Measurements from ENCODE around the gene FAM174C.

The FAM174C gene

DNA sequence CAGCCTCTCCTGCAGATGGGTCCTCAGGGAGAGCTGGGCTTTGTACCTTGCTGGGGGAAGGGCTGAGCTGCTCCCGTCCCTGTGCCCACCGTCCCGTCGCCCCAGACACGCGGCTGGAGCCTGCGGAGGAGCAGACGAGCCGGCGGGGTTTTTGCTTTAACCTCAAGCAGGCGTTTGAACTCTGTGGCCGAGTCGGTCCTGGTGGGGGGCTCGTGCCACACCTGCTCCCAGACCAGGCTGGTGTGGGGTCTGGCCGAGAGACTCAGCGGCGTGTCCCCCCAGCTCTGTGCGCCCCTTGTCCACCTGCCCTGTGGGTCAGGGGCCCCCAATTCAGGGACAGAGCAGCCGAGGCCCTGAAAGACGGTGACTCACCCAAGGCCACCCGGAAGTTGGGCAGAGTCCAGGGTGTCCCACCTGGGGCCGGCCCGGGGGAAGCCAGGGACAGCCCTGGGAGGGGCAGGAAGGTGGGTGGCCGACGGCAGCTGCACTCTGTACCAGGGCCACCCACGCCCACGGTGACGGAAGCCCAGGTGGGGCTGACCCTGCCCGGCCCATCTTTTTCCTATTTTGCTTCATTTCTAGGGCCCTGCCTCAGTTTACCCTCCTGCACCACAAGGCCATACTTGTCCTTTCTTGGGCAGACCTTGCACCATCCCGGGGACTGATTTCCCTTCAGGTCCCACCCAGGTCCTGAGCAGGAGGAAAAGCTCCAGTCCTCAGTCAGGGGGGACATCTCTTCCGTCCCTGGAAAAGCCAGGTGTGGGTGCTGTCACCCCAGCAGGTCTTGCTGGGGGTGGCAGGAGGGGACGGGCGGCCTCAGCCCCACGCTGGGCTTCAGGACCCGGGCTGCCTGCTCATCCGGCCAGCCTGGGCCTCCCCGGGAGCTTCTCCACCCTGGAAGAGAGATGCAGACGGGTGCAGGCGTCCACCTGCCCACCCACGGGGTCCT lies 15.6 kb downstream of the FAM174C start:
- H3K4me3 ChIP-seq (ENCODE audit: low read depth, low read length), result no peak overlapping the region
- H3K9ac ChIP-seq (ENCODE audit: low read depth, low read length), result no peak overlapping the region

DNA sequence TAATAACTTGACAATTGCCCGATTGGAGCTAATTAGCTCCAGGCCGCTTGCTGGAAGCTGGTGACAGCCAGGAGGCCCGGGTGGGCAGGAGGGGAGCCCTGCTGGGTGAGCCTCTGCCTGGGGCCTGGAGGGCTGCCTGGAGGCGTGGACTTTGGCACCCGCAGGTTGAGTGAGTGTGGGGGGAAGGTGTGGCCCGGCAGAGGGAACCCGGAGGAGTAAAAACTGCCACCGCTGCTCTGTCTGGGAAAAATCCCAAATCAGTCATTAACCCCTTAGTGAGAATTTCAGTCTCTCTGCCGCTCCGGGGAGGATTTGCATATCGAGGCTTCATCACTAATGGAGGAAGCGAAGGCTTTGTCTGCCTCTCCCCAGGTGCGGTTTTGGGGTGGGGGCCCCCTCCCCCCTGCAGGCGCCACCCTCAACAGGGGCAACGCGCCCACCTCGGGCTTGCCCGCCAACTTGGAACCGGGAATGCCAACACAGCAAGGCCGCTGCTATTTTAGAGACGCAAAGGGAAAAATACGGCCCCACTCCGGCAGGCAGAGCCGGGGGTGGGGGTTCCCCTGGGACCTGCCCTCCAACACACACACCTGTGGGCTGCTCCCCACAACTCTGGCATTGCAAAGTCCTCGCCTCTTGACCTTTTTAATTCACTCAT lies 16.6 kb downstream of the FAM174C start:
- no peaks in the 10 kb centered on the region for H3K4me1 ChIP-seq (ENCODE audit: control insufficient read depth, insufficient read depth, low read length)
- no peak overlapping the region for H3K9ac ChIP-seq (ENCODE audit: low read depth, low read length)
- H3K9me3 ChIP-seq (ENCODE audit: control insufficient read depth, insufficient read depth, low read length), result no peaks in the 10 kb centered on the region
- H3K36me3 ChIP-seq (ENCODE audit: control insufficient read depth, insufficient read depth, low read length), result no peaks in the 10 kb centered on the region
- H3K4me3 ChIP-seq (ENCODE audit: low read depth, low read length), result no peak overlapping the region
- no peaks in the 10 kb centered on the region for H3K27me3 ChIP-seq (ENCODE audit: control insufficient read depth, insufficient read depth, low read length)

More for the DNA sequence above, 15.6 kb downstream of the FAM174C start:
- Histone ChIP-seq H3K9me3 (ENCODE audit: control insufficient read depth, insufficient read depth, low read length) (no peaks in the 10 kb centered on the region), H3K4me1 (ENCODE audit: control insufficient read depth, insufficient read depth, low read length) (no peaks in the 10 kb centered on the region), H3K36me3 (ENCODE audit: control insufficient read depth, insufficient read depth, low read length) (no peaks in the 10 kb centered on the region), H3K27me3 (ENCODE audit: control insufficient read depth, insufficient read depth, low read length) (no peaks in the 10 kb centered on the region)

DNA sequence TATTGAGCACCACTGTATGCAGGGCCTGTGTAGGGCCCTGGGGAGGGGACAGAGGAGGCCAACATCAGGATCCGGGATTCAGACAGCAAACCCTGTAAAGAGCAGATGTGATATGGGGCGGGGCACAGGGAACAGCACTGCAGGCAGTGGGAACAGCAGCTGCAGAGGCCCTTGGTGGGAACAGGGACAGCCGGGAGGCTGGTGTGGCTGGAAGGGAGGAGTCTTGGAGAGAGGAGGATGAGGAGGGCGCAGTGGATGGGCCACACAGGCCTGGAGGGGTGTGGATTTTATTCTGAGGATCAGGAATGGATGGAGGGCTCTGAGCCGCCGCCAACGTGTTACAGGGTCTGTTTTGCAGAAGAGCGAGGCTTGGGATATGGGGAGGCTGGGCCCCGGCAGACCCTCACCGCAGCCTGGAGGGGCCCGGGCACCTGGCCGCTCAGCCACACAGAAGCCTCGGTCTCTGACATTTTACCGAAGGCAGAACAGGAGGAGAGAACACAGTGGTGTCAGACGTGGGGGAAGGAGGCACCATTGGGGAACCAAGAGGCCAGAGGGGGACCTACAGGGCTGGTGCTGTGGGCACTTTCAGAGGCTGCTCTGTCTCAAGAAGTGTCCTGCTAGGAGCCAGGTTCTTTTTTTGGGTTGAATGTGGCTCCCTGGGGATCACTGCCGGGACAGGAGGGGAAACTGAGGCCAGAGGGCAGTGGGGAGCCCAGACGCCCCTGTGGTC lies 17.3 kb downstream of the FAM174C start:
- Histone ChIP-seq H3K27me3 (ENCODE audit: control insufficient read depth, insufficient read depth, low read length) (no peaks in the 10 kb centered on the region), H3K36me3 (ENCODE audit: control insufficient read depth, insufficient read depth, low read length) (no peaks in the 10 kb centered on the region), H3K4me3 (ENCODE audit: low read depth, low read length) (no peak overlapping the region), H3K9ac (ENCODE audit: low read depth, low read length) (no peak overlapping the region), H3K9me3 (ENCODE audit: control insufficient read depth, insufficient read depth, low read length) (no peaks in the 10 kb centered on the region), H3K4me1 (ENCODE audit: control insufficient read depth, insufficient read depth, low read length) (no peaks in the 10 kb centered on the region)

DNA sequence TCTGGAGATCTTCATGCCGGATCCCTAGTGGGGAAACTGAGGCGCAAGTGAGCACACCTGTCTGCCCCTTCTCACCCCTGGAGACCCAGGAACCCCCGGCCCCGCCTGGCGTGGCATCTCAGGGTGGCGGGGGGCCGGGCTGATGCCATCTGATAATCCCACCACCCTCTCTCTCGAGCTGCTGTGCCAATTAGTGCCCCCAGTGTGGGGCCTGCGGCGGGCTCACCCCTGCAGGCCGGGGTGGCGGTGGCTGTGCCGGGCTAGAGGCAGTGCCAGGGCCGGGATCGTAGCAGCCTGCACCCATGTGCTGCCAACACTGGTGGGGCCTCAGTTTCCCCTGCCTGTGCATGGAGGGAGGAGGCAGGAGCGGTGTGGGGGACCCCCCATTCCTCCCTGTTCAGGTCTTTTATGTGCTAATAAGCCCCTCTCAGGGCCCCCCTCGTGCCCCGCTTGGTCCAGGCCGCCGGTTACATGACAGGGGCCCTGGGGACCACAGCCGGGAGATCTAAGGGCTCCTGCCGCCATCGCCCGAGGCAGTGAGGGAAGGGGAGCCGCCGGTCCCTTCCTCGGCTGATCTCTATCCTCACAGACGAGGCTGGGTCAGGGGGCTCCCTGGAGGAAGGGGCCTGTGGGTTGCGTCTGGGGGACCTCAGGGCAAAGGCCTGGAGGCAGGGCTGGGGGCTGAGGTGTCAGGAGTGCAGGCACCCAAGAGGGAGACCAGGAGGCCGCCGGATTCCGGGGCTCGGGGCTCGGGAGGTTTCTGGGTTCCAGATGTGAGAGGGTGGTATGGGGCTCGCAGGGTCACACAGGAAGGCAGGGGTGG lies 18.7 kb downstream of the FAM174C start:
- Histone ChIP-seq H3K9ac (ENCODE audit: low read depth, low read length) (no peak overlapping the region), H3K9me3 (ENCODE audit: control insufficient read depth, insufficient read depth, low read length) (no peaks in the 10 kb centered on the region), H3K27me3 (ENCODE audit: control insufficient read depth, insufficient read depth, low read length) (no peaks in the 10 kb centered on the region), H3K36me3 (ENCODE audit: control insufficient read depth, insufficient read depth, low read length) (no peaks in the 10 kb centered on the region), H3K4me3 (ENCODE audit: low read depth, low read length) (no peak overlapping the region), H3K4me1 (ENCODE audit: control insufficient read depth, insufficient read depth, low read length) (no peaks in the 10 kb centered on the region)

DNA sequence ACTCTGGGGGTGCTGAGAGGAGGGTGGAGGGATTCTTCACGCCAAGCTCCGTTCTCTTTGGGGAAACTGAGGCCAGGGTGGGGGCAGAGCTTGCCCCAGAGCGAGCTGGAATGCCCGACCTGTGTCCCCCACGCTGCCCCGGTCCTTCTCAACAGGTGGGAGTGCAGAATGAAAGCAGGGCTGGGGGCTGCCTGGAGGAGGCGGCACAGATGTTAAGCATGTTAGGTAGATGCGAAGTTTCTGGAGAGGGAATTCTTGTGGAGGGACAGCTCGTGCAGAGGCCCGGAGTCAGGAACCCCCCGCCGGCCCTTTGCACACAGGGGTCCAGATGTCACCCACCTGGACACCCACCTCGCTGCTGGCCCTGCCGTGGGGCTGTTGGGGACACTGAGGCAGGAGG lies 19.4 kb downstream of the FAM174C start:
- Histone ChIP-seq H3K9ac (ENCODE audit: low read depth, low read length) (no peak overlapping the region), H3K4me3 (ENCODE audit: low read depth, low read length) (no peak overlapping the region)

DNA sequence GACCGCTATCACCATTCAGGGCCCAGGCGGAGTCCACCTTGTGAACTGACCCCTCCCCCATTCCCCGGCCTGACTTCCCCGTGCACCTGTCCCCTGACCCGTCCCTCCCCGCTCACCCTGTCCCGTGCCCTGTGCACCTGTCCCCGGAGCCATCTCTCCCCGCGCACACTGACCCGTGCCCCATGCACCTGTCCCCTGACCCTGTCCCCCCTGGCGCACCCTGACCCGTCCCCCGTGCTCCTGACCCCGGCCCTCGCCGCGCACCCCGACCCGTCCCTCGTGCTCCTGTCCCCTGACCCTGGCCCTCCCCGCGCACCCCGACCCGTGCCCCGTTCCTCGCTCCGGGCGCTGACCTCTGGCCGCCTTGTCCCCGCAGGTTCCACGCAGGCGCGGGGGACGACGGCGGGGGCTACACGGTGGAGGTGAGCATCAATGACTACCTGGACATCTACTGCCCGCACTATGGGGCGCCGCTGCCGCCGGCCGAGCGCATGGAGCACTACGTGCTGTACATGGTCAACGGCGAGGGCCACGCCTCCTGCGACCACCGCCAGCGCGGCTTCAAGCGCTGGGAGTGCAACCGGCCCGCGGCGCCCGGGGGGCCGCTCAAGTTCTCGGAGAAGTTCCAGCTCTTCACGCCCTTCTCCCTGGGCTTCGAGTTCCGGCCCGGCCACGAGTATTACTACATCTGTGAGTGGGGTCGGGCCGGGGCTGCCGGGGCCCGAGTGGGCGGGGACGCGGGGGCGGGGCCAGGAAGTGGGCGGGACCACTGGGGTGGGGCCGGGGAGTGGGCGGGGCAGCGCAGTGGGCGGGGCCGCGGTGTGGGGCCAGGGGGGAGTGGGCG lies 20.1 kb downstream of the FAM174C start:
- Histone ChIP-seq H3K36me3 (ENCODE audit: control insufficient read depth, insufficient read depth, low read length) (no peaks in the 10 kb centered on the region), H3K9me3 (ENCODE audit: control insufficient read depth, insufficient read depth, low read length) (no peaks in the 10 kb centered on the region), H3K4me1 (ENCODE audit: control insufficient read depth, insufficient read depth, low read length) (no peaks in the 10 kb centered on the region), H3K27me3 (ENCODE audit: control insufficient read depth, insufficient read depth, low read length) (no peaks in the 10 kb centered on the region), H3K9ac (ENCODE audit: low read depth, low read length) (no peak overlapping the region), H3K4me3 (ENCODE audit: low read depth, low read length) (peak overlapping the region; percentile 45)

More for the DNA sequence above, 19.4 kb downstream of the FAM174C start:
- Histone ChIP-seq H3K27me3 (ENCODE audit: control insufficient read depth, insufficient read depth, low read length) (no peaks in the 10 kb centered on the region), H3K9me3 (ENCODE audit: control insufficient read depth, insufficient read depth, low read length) (no peaks in the 10 kb centered on the region), H3K36me3 (ENCODE audit: control insufficient read depth, insufficient read depth, low read length) (no peaks in the 10 kb centered on the region), H3K4me1 (ENCODE audit: control insufficient read depth, insufficient read depth, low read length) (no peaks in the 10 kb centered on the region)

DNA sequence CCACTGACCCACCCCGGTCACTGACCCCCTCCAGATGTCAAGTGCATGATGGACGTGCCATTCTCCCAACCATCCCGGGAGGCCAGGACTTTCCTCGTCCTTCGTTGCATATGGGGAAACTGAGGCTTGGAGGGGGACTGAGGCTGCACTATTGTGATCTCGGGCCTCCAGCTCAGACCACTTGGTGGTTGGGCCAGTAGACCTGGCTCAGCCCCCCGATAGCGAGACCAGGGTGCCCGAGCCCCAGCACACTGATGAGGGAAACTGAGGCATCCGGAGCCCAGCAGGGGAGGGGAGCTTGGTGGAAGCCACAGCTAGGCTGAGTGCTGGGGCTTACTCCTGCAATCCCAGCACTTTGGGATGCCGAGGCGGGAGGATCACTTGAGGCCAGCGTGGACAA lies 20.7 kb downstream of the FAM174C start:
- Histone ChIP-seq H3K4me1 (ENCODE audit: control insufficient read depth, insufficient read depth, low read length) (no peaks in the 10 kb centered on the region), H3K9ac (ENCODE audit: low read depth, low read length) (no peak overlapping the region), H3K9me3 (ENCODE audit: control insufficient read depth, insufficient read depth, low read length) (no peaks in the 10 kb centered on the region), H3K27me3 (ENCODE audit: control insufficient read depth, insufficient read depth, low read length) (no peaks in the 10 kb centered on the region), H3K36me3 (ENCODE audit: control insufficient read depth, insufficient read depth, low read length) (no peaks in the 10 kb centered on the region), H3K4me3 (ENCODE audit: low read depth, low read length) (no peak overlapping the region)

DNA sequence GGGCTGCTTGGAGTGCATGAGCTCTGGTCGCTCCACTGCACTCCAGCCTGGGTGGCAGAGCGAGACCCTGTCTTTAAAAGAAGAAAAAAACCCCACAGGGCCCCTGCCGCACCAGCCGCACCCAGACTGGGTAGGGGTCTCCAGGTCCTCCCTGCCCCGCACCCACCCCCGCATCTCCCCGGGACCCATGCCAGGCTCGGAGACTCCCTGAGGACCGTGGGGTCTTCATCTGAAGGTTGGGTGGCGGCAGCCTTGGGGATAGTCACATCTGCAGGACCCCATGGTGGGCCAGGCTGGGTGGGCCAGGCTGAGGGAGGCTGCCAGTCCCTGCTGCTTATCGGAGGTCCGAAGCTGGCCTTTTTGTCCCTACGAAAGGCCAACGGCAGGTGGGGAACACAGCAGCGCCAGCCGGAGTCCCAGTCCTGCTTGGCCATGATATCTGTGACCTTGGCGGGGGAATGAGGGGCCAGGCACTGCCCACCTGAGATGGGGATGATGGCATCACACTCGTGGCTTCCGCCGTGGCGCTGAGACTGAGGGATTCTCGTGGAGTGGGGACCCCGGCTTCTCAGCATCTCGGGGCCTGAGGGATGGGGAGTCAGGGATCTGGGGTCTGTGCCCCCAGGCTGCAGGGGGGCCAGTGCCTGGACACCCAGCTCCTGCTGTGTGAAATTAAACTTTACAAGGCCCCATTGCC lies 21.4 kb downstream of the FAM174C start:
- no peaks in the 10 kb centered on the region for H3K36me3 ChIP-seq (ENCODE audit: control insufficient read depth, insufficient read depth, low read length)
- H3K27me3 ChIP-seq (ENCODE audit: control insufficient read depth, insufficient read depth, low read length), result no peaks in the 10 kb centered on the region
- no peak overlapping the region for H3K4me3 ChIP-seq (ENCODE audit: low read depth, low read length)
- no peaks in the 10 kb centered on the region for H3K9me3 ChIP-seq (ENCODE audit: control insufficient read depth, insufficient read depth, low read length)
- no peaks in the 10 kb centered on the region for H3K4me1 ChIP-seq (ENCODE audit: control insufficient read depth, insufficient read depth, low read length)
- H3K9ac ChIP-seq (ENCODE audit: low read depth, low read length), result no peak overlapping the region

DNA sequence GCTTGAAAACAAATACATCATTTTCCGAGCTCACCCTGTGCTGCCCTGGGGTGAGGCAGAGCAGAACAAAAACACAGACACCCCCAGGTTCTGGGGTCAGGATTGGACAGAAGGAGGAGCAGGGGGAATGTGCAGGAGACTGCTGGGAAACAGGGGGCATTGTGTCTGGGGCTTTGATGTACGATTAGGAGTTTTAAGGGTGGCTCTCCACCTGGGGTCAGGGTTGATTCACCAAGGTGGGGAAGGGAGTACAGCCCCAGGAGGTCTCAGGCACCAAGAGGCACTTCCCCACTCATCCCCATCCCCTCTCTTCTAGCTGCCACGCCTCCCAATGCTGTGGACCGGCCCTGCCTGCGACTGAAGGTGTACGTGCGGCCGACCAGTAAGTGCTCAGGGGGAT lies 22.9 kb downstream of the FAM174C start:
- Histone ChIP-seq H3K36me3 (ENCODE audit: control insufficient read depth, insufficient read depth, low read length) (no peaks in the 10 kb centered on the region), H3K9me3 (ENCODE audit: control insufficient read depth, insufficient read depth, low read length) (no peaks in the 10 kb centered on the region), H3K4me1 (ENCODE audit: control insufficient read depth, insufficient read depth, low read length) (no peaks in the 10 kb centered on the region), H3K27me3 (ENCODE audit: control insufficient read depth, insufficient read depth, low read length) (no peaks in the 10 kb centered on the region), H3K4me3 (ENCODE audit: low read depth, low read length) (no peak overlapping the region), H3K9ac (ENCODE audit: low read depth, low read length) (no peak overlapping the region)

DNA sequence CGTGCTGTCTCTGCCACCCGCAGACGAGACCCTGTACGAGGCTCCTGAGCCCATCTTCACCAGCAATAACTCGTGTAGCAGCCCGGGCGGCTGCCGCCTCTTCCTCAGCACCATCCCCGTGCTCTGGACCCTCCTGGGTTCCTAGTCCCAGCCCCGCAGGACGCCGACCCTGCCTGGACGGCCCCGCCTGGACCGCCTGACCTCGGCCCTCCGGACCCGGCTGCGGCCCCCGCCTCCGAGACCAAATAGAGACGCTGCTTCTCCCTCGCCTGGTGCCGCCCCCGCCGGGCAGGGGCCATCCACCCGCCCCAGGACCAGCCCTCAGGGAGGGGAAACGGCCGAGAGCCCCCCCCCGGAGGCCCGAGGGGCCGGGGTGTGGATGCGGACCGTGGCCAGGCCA lies 24.5 kb downstream of the FAM174C start:
- Histone ChIP-seq H3K4me3 (ENCODE audit: low read depth, low read length) (no peak overlapping the region), H3K4me1 (ENCODE audit: control insufficient read depth, insufficient read depth, low read length) (no peaks in the 10 kb centered on the region), H3K36me3 (ENCODE audit: control insufficient read depth, insufficient read depth, low read length) (no peaks in the 10 kb centered on the region), H3K9me3 (ENCODE audit: control insufficient read depth, insufficient read depth, low read length) (no peaks in the 10 kb centered on the region), H3K9ac (ENCODE audit: low read depth, low read length) (no peak overlapping the region), H3K27me3 (ENCODE audit: control insufficient read depth, insufficient read depth, low read length) (no peaks in the 10 kb centered on the region)

Data from iPS-15b (cell line).